Measurements from ENCODE around the gene IL1RAPL2.

The IL1RAPL2 gene

DNA sequence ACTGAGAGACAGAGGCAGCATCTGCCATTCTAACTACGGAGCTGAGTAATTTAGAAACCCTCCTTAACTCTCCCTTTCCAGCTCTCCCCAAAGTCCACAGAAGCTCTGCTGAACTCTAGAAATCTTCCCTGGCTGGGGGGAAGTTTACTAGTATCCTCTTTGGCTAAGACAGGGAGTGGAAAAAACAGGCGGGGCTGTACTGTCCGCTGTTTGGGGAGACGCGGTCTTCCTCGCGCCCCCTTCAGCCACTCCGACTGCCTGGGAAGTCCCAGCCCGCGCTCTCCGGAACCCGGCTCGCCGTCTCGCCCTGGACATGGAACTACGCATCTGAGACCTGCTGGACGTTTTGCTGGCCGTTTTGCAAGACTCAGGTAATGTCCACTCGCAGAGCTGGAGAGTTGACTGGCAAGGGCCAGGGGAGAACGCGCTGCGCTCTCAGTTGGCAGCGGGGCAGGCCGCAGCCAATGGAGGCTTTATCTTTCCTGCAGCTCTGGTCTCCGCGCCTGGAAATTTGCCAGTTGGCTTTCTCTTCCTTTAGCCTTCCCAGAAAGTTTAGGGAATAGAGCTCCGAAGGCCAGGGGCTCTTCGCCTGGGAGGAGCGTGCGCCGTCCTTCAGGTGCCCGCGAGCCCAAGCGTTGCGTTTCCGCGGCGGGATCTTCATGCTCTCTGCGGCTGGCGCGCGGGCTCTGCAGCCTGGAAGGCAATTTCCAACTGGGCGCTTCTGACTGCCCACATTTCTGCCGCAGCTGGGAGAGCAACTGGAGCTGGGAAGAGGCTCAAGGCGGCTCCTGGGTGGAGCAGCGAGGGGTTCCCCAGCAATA lies 892 bp downstream of the IL1RAPL2 start:
- no peak for FAIRE-seq
- DNase-seq (ENCODE audit: insufficient read length, low spot score), result no peak
- TF ChIP-seq, protein P1, sequence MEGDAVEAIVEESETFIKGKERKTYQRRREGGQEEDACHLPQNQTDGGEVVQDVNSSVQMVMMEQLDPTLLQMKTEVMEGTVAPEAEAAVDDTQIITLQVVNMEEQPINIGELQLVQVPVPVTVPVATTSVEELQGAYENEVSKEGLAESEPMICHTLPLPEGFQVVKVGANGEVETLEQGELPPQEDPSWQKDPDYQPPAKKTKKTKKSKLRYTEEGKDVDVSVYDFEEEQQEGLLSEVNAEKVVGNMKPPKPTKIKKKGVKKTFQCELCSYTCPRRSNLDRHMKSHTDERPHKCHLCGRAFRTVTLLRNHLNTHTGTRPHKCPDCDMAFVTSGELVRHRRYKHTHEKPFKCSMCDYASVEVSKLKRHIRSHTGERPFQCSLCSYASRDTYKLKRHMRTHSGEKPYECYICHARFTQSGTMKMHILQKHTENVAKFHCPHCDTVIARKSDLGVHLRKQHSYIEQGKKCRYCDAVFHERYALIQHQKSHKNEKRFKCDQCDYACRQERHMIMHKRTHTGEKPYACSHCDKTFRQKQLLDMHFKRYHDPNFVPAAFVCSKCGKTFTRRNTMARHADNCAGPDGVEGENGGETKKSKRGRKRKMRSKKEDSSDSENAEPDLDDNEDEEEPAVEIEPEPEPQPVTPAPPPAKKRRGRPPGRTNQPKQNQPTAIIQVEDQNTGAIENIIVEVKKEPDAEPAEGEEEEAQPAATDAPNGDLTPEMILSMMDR (IDR thresholded peaks at IDR 0.05; ENCODE audit: insufficient read depth, missing control alignments), result no peak

GRCh38 chrX:104567506-104567905 lies 1.5 kb downstream of the IL1RAPL2 start:
- no peak for FAIRE-seq
- no peak for DNase-seq (ENCODE audit: insufficient read length, low spot score)
- TF ChIP-seq, protein P1 (IDR thresholded peaks at IDR 0.05; ENCODE audit: insufficient read depth, missing control alignments), result no peak

- FAIRE-seq (no peak), DNase-seq (ENCODE audit: insufficient read length, low spot score) (no peak)
- TF ChIP-seq, protein P1 (IDR thresholded peaks at IDR 0.05; ENCODE audit: insufficient read depth, missing control alignments), result no peak
These were observed 2.4 kb downstream of the IL1RAPL2 start for GRCh38 chrX:104568304-104568915.

- DNase-seq (ENCODE audit: insufficient read length, low spot score) (no peak), FAIRE-seq (no peak)
- TF ChIP-seq, protein P1 (IDR thresholded peaks at IDR 0.05; ENCODE audit: insufficient read depth, missing control alignments), result no peak
These were observed 52.3 kb downstream of the IL1RAPL2 start for GRCh38 chrX:104618106-104618895.

DNA sequence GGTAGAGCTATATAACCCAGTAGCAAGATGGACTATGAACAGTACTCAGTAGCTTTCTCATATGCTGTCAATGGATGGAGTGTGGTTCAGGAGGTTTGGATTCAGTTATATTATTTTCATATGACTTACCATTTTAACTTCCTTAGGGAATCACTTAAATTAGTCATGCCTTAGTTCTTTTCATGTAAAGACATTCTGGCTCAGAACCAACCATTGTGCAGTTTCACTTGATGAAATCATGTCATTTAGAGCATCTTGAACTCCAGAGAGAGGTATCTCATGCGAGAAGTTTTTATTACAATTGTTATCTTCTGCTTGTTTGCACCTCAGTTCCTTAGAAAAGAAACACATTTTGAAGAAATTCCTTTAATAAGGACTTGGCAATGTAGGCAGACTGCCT lies 55.8 kb downstream of the IL1RAPL2 start:
- TF ChIP-seq, protein P1 (IDR thresholded peaks at IDR 0.05; ENCODE audit: insufficient read depth, missing control alignments), result no peak
- DNase-seq (ENCODE audit: insufficient read length, low spot score) (no peak), FAIRE-seq (no peak)

DNA sequence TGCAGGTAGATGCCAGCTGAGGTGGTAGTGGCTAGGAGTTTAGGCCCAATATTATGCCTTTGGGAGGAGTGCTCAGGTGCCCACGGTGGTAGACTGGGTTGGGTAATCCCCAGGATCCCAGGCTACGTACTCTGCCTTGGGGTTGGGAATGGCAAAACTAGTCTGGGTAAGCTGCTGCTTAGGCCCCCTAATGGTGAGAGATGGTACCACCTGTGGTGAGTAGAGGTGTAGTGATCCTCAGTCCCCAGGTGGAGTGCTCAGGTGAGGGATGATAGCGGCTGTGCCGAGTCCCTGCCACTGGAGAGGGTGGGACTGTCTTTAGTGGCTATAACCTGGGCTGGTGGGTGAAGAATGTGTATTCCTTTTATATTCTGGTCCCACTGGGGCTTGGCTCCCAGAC lies 75.2 kb downstream of the IL1RAPL2 start:
- no peak for DNase-seq (ENCODE audit: insufficient read length, low spot score)
- TF ChIP-seq, protein P1 (IDR thresholded peaks at IDR 0.05; ENCODE audit: insufficient read depth, missing control alignments), result no peak
- FAIRE-seq, result no peak
